GM12878 (cell line): ENCODE results near the gene DAB2IP. TPM values are rescaled to one million over a fixed set of nuclear protein-coding genes. Genes with fewer than 3 reads are reported as not detected.

ENCODE experiments used
- ATAC-seq: fragments of 200-7000 bp; cut with Tn5 transposase; 3 replicates; pipeline ENCODE4 v1.9.1; 2020; ENCODE audit warnings: mild to moderate bottlenecking, moderate library complexity
- BruUV-seq: library from RNA; stranded (reverse); fragments of 400-500 nt; replicated peaks from 2 replicates; lab custom pipeline; 2021; lab: Mats Ljungman, UMichigan
- CTCF ChIA-PET: fragments of 300-600 bp; sonication (Branson Sonifier 250); formaldehyde crosslinking; extraction: SDS; loops from one replicate; lab custom pipeline; 2021; ENCODE audit warnings: inconsistent platforms; lab: Yijun Ruan, JAX
- POLR2A ChIA-PET: fragments of 350-600 bp; formaldehyde crosslinking; extraction: SDS; loops from one replicate; lab custom pipeline; 2021; ENCODE audit warnings: inconsistent platforms; lab: Charles Lee
- RAD21 ChIA-PET: fragments of 300-600 bp; sonication (Branson Sonifier 250); formaldehyde crosslinking; loops from one replicate; lab custom pipeline; 2023; ENCODE audit warnings: antibody characterized with exemption; ENCODE audit not compliant: unreplicated experiment; lab: Charles Lee
- SMC1A ChIA-PET: fragments of 300-600 bp; sonication (Branson Sonifier 250); formaldehyde crosslinking; loops from one replicate; lab custom pipeline; 2023; ENCODE audit not compliant: unreplicated experiment, uncharacterized antibody; lab: Charles Lee
- DNase-seq: peaks from one replicate; pipeline ENCODE4 v3.0.0-alpha.2; 2011; ENCODE audit warnings: low read depth, low spot score
- FAIRE-seq: peaks from 3 replicates; lab custom pipeline; 2011; peaks lifted over from hg19 to GRCh38; lab: Jason Lieb, UNC
- H2AFZ ChIP-seq: 2 replicates; pipeline ENCODE4 v1.6.0; 2011; ENCODE audit warnings: low read depth, low read length, control low read depth; ENCODE audit not compliant: control insufficient read depth
- H3K27ac ChIP-seq: 2 replicates; pipeline ENCODE4 v1.5.1; 2011; ENCODE audit warnings: control low read depth; ENCODE audit not compliant: control insufficient read depth, insufficient read depth
- H3K27me3 ChIP-seq, 2 experiments: replicated peaks in 1 of 2; 2 replicates each; pipeline versions ENCODE4 v1.6.0 to v1.6.1; 2011; ENCODE audit warnings: low read length in 1 of 2; ENCODE audit not compliant: control insufficient read depth in 2 of 2, insufficient read depth in 2 of 2
- H3K36me3 ChIP-seq, 2 experiments: 2 replicates each; pipeline ENCODE4 v1.5.1; 2011; ENCODE audit warnings: low read length in 1 of 2; ENCODE audit not compliant: control insufficient read depth in 2 of 2, insufficient read depth in 2 of 2
- H3K4me1 ChIP-seq: 2 replicates; pipeline ENCODE4 v1.6.1; 2011; ENCODE audit warnings: mild to moderate bottlenecking, low read length, moderate library complexity, mixed read lengths; ENCODE audit not compliant: control insufficient read depth, insufficient read depth
- H3K4me2 ChIP-seq: 2 replicates; pipeline ENCODE4 v1.6.0; 2011; ENCODE audit warnings: control low read depth; ENCODE audit not compliant: control insufficient read depth, insufficient read depth
- H3K4me3 ChIP-seq: fragments of 200-600 bp; sonication (generic); 2 replicates; pipeline ENCODE4 v1.5.1; 2016
- H3K79me2 ChIP-seq: 2 replicates; pipeline ENCODE4 v1.6.0; 2011; ENCODE audit warnings: low read length; ENCODE audit not compliant: control insufficient read depth, insufficient read depth
- H3K9ac ChIP-seq: 2 replicates; pipeline ENCODE4 v1.8.0; 2011; ENCODE audit warnings: low read length, control low read depth, mixed read lengths; ENCODE audit not compliant: control insufficient read depth, insufficient read depth
- H3K9me3 ChIP-seq: replicated peaks from 3 replicates; pipeline ENCODE4 v1.5.1; 2011; ENCODE audit warnings: mild to moderate bottlenecking, low read length; ENCODE audit not compliant: control insufficient read depth, insufficient read depth
- H4K20me1 ChIP-seq: 2 replicates; pipeline ENCODE4 v1.6.0; 2011; ENCODE audit not compliant: control insufficient read depth, insufficient read depth
- HDAC2 ChIP-seq: fragments of 200-600 bp; sonication (generic); IDR thresholded peaks from 2 replicates; pipeline ENCODE4 v1.6.1; 2017
- NFYA ChIP-seq: IDR thresholded peaks from 2 replicates; pipeline ENCODE4 v1.6.1; 2011; ENCODE audit warnings: low read depth, mild to moderate bottlenecking, low read length, improper control_type of control experiment, borderline replicate concordance
- SPI1 ChIP-seq: IDR thresholded peaks from 2 replicates; pipeline ENCODE4 v1.6.1; 2011; ENCODE audit warnings: low read depth, mild to moderate bottlenecking, low read length, moderate library complexity, borderline replicate concordance; ENCODE audit not compliant: insufficient read depth
- ZNF24 ChIP-seq: fragments of 450-650 bp; IDR thresholded peaks from 2 replicates; pipeline ENCODE4 v1.6.1; 2017; ENCODE audit warnings: antibody characterized with exemption, mild to moderate bottlenecking
- ZNF384 ChIP-seq: IDR thresholded peaks from 2 replicates; pipeline ENCODE4 v1.6.1; 2012; ENCODE audit warnings: low read depth, mild to moderate bottlenecking, low read length, improper control_type of control experiment, borderline replicate concordance
- WGBS: methylation state at CpG from one replicate; pipeline ENCODE4 v1.1.6; 2016; ENCODE audit warnings: low lambda C conversion rate; ENCODE audit not compliant: insufficient replicate concordance, insufficient coverage; ENCODE audit errors: missing lambda C conversion rate; 5-methylcytosine and 5-hydroxymethylcytosine counted together
- in situ Hi-C: fragments of 300-500 bp; cut with MboI; formaldehyde crosslinking; loops from 9 replicates; pipeline ENCODE4 v1.14.3; 2018; ENCODE audit warnings: mixed read lengths
- intact Hi-C: fragments of 100-400 bp; cut with micrococcal nuclease; formaldehyde crosslinking; loops from one replicate; pipeline ENCODE4 v1.14.2; 2022; ENCODE audit not compliant: unreplicated experiment
- polyA plus RNA-seq, 11 experiments: library from polyadenylated mRNA; depleted of rRNA in 4 of 11; unstranded in 6 of 11; stranded (reverse) in 5 of 11; fragments of >200 nt; fragmentation: Nextera tagmentation in 4 of 11; fragmentation: Illumina TruSeq in 1 of 11; extraction: Ambion mirVana in 4 of 11; extraction: Trizol in 1 of 11; gene quantifications; 1 replicate in 1 of 11; 2 replicates in 10 of 11; pipeline versions ENCODE4 v1.2.1 to v1.2.3, GENCODE V29; 2011 to 2016; ENCODE audit warnings: inconsistent platforms in 2 of 11, missing spikeins in 2 of 11, low read depth in 1 of 11
- total RNA-seq, 4 experiments: library from RNA; depleted of rRNA in 3 of 4; stranded (reverse); fragments of >200 nt in 3 of 4; fragmentation: Illumina TruSeq in 1 of 4; extraction: Trizol in 1 of 4; gene quantifications; 2 replicates each; pipeline versions ENCODE4 v1.2.1 to v1.2.3, GENCODE V29; 2013 to 2021
- TF ChIP-seq, protein P1 (sequence below): fragments of 450-650 bp; IDR thresholded peaks from 2 replicates; pipeline ENCODE4 v1.6.1; 2016; ENCODE audit warnings: mild to moderate bottlenecking

Gene DAB2IP
- total and polyA plus RNA-seq, 10 of the 15 experiments (the other 5 are each of a cell fraction or from before 2014, with no cell fraction given) = 0.03 to 0.38 (median 0.14) TPM; not detected in 6

DNA sequence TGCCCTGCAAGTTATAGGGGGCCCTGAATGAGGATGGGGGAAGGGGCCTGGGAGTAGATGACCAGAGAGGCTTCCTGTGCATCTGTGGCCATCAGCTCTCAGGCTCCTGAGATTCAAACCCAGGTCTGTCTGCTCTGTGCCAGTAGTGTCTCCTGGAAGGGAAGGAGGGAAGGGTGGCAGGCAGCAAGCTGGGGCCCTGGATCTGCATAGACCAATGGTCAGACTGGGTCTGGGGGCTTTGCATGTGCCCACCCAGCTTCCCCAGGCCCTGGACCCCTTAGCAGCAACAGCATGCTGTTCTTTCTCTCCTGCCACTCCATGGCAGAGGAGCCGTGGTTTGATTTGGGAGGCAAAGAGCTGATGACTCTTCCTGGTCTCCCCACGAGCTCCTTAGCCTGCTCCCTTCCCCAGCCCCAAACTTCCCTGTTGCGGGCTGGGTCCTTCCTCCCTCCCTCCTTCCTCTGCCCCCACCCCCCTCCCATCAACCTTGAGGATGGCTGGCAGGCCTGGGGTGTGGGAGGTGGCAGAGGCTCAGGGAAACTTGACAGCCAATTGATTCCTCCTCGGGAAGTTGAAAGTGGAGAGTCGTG, 31.6 kb downstream of the DAB2IP start:
- in situ Hi-C loops = no loop called here
- no peaks in the 10 kb centered on the region for H3K9me3 ChIP-seq
- no peak overlapping the region for H3K4me2 ChIP-seq
- POLR2A ChIA-PET = no interaction called here
- FAIRE-seq = no peak
- RAD21 ChIA-PET = interaction anchor here (1.5 to 1.7 kb wide), 2 partner anchors 62 to 668 kb away, joined by 3 to 4 read pairs; no protein-coding TSS in a partner anchor
- no TSS peak for BruUV-seq
- no peak overlapping the region for H3K9ac ChIP-seq
- no peaks in the 10 kb centered on the region for H3K79me2 ChIP-seq
- 0 out of 2 replicates have a peak, but pooled peaks cover 4% of the 10 kb centered on the region for H4K20me1 ChIP-seq
- DNase-seq = no peak
- no peak for ATAC-seq
- intact Hi-C loops = no loop called here
- CTCF ChIA-PET = interaction anchor here (1.3 to 3.1 kb wide), 5 partner anchors 9 to 140 kb away, joined by 3 to 16 read pairs (median 4); no protein-coding TSS in a partner anchor
- H3K27ac ChIP-seq = no peak overlapping the region
- no peaks in the 10 kb centered on the region for H3K4me1 ChIP-seq
- SMC1A ChIA-PET = interaction anchor here (2.0 kb wide), 1 partner anchor 63 kb away, joined by 7 read pairs; no protein-coding TSS in a partner anchor
- H3K4me3 ChIP-seq = no peak overlapping the region
- no peak overlapping the region for H2AFZ ChIP-seq
- H3K27me3 ChIP-seq = no peaks in the 10 kb centered on the region; a peak in 1 of 4 replicates
- WGBS = 7% methylated on average over 5 of the region's 5 CpGs
- no peaks in the 10 kb centered on the region for H3K36me3 ChIP-seq
- TF ChIP-seq HDAC2 (no peak), ZNF384 (no peak), NFYA (no peak), ZNF24 (no peak), SPI1 (no peak)
- TF ChIP-seq, protein P1, sequence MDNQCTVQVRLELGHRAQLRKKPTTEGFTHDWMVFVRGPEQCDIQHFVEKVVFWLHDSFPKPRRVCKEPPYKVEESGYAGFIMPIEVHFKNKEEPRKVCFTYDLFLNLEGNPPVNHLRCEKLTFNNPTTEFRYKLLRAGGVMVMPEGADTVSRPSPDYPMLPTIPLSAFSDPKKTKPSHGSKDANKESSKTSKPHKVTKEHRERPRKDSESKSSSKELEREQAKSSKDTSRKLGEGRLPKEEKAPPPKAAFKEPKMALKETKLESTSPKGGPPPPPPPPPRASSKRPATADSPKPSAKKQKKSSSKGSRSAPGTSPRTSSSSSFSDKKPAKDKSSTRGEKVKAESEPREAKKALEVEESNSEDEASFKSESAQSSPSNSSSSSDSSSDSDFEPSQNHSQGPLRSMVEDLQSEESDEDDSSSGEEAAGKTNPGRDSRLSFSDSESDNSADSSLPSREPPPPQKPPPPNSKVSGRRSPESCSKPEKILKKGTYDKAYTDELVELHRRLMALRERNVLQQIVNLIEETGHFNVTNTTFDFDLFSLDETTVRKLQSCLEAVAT = no peak
